ENCODE results near the gene HSP90B1. TPM values are rescaled to one million over a fixed set of nuclear protein-coding genes. Genes with fewer than 3 reads are reported as not detected.

The HSP90B1 gene
- total RNA-seq, 1 experiment from 2014 or later: 970 TPM

GRCh38 chr12:103965255-103965589 is 35.0 kb downstream of the HSP90B1 start:
- H3K27ac ChIP-seq (ENCODE audit: low read depth, low read length, poor library complexity, severe bottlenecking): peak overlapping the region; percentile 86
- TF ChIP-seq EZH2 (IDR thresholded peaks at IDR 0.05; ENCODE audit: borderline replicate concordance, low read depth, low read length, poor library complexity, severe bottlenecking) (no peak), CTCF (conservative IDR thresholded peaks at IDR 0.05; ENCODE audit: low read depth, low read length) (no peak)
- POLR2A ChIA-PET (ENCODE audit: low non-redundant PET): interaction anchor here (0.6 to 1.1 kb wide), 2 partner anchors 131 to 173 kb away, joined by 3 to 9 read pairs; partner anchors contain the start of gene NFYB

GRCh38 chr12:103965590-103966504 is 35.6 kb downstream of the HSP90B1 start, which contains the start of gene TDG:
Gene TDG (plus strand): TSS chr12:103965872. CDS start chr12:103966038, 166 bp downstream.
- intact Hi-C loops (cut with micrococcal nuclease; ENCODE audit: unreplicated experiment): loop anchor here (1.0 kb wide), 1 partner anchor 9 kb away; a partner anchor contains a TSS
- POLR2A ChIA-PET (ENCODE audit: low non-redundant PET): interaction anchor here (0.6 to 1.1 kb wide), 4 partner anchors 9 to 172 kb away, joined by 3 to 9 read pairs (median 4); partner anchors contain the start of genes HSP90B1 and NFYB
- CTCF ChIA-PET: interaction anchor here (1.5 to 1.6 kb wide), 2 partner anchors 9 to 144 kb away, joined by 4 to 8 read pairs; a partner anchor contains a TSS
- Histone ChIP-seq H3K27me3 (replicated peaks; ENCODE audit: insufficient read depth, low read depth, low read length, poor library complexity) (no peaks in the 10 kb centered on the region), H3K9me3 (ENCODE audit: low read depth, low read length, poor library complexity, severe bottlenecking) (no peaks in the 10 kb centered on the region), H3K4me1 (ENCODE audit: insufficient read depth, low read length, poor library complexity, severe bottlenecking) (peaks cover 9% of the 10 kb centered on the region), H3K4me3 (ENCODE audit: low read depth, low read length, poor library complexity, severe bottlenecking) (peak within 1 kb of the TSS; percentile 61), H3K27ac (ENCODE audit: low read depth, low read length, poor library complexity, severe bottlenecking) (peak within 1 kb of the TSS; percentile 86), H3K36me3 (ENCODE audit: insufficient read depth, low read length, poor library complexity, severe bottlenecking) (peaks cover 5% of the 10 kb centered on the region)
- no TSS peak for BruUV-seq (replicated peaks)
- TF ChIP-seq EZH2 (IDR thresholded peaks at IDR 0.05; ENCODE audit: borderline replicate concordance, low read depth, low read length, poor library complexity, severe bottlenecking): no peak
- TF ChIP-seq CTCF (conservative IDR thresholded peaks at IDR 0.05; ENCODE audit: low read depth, low read length): no peak; the same call in 1 of the 2 replicates
- peak; percentile 99 for DNase-seq (ENCODE audit: low spot score)

More at GRCh38 chr12:103965255-103965589, 35.0 kb downstream of the HSP90B1 start:
- H3K4me1 ChIP-seq (ENCODE audit: insufficient read depth, low read length, poor library complexity, severe bottlenecking): peaks cover 9% of the 10 kb centered on the region
- intact Hi-C loops (cut with micrococcal nuclease; ENCODE audit: unreplicated experiment): no loop called here
- peak overlapping the region; percentile 61 for H3K4me3 ChIP-seq (ENCODE audit: low read depth, low read length, poor library complexity, severe bottlenecking)
- no peaks in the 10 kb centered on the region for H3K27me3 ChIP-seq (replicated peaks; ENCODE audit: insufficient read depth, low read depth, low read length, poor library complexity)
- CTCF ChIA-PET: interaction anchor here (1.5 to 1.6 kb wide), 2 partner anchors 9 to 144 kb away, joined by 4 to 8 read pairs; a partner anchor contains a TSS
- DNase-seq (ENCODE audit: low spot score): no peak
- H3K36me3 ChIP-seq (ENCODE audit: insufficient read depth, low read length, poor library complexity, severe bottlenecking): peaks cover 5% of the 10 kb centered on the region
- BruUV-seq (replicated peaks): TSS peak; percentile 95
- H3K9me3 ChIP-seq (ENCODE audit: low read depth, low read length, poor library complexity, severe bottlenecking): no peaks in the 10 kb centered on the region

- intact Hi-C loops (cut with micrococcal nuclease; ENCODE audit: unreplicated experiment): loop anchor here (1.0 kb wide), 1 partner anchor 9 kb away; a partner anchor contains a TSS
- POLR2A ChIA-PET (ENCODE audit: low non-redundant PET): no interaction called here
- CTCF ChIA-PET: interaction anchor here (1.5 to 1.6 kb wide), 2 partner anchors 10 to 143 kb away, joined by 4 to 8 read pairs; a partner anchor contains a TSS
- H3K4me1 ChIP-seq (ENCODE audit: insufficient read depth, low read length, poor library complexity, severe bottlenecking): peaks cover 9% of the 10 kb centered on the region
- no peak for DNase-seq (ENCODE audit: low spot score)
- no peaks in the 10 kb centered on the region for H3K9me3 ChIP-seq (ENCODE audit: low read depth, low read length, poor library complexity, severe bottlenecking)
- H3K27me3 ChIP-seq (replicated peaks; ENCODE audit: insufficient read depth, low read depth, low read length, poor library complexity): no peaks in the 10 kb centered on the region
- H3K27ac ChIP-seq (ENCODE audit: low read depth, low read length, poor library complexity, severe bottlenecking): peak overlapping the region; percentile 86
- H3K36me3 ChIP-seq (ENCODE audit: insufficient read depth, low read length, poor library complexity, severe bottlenecking): peaks cover 5% of the 10 kb centered on the region
- BruUV-seq (replicated peaks): TSS peak; percentile 55
- TF ChIP-seq EZH2 (IDR thresholded peaks at IDR 0.05; ENCODE audit: borderline replicate concordance, low read depth, low read length, poor library complexity, severe bottlenecking) (no peak), CTCF (conservative IDR thresholded peaks at IDR 0.05; ENCODE audit: low read depth, low read length) (no peak)
- peak overlapping the region; percentile 61 for H3K4me3 ChIP-seq (ENCODE audit: low read depth, low read length, poor library complexity, severe bottlenecking)
Observed at GRCh38 chr12:103966736-103967135, 36.5 kb downstream of the HSP90B1 start.

All from A673 (cell line).